Measurements from ENCODE around the gene IL1RL2.

DNA sequence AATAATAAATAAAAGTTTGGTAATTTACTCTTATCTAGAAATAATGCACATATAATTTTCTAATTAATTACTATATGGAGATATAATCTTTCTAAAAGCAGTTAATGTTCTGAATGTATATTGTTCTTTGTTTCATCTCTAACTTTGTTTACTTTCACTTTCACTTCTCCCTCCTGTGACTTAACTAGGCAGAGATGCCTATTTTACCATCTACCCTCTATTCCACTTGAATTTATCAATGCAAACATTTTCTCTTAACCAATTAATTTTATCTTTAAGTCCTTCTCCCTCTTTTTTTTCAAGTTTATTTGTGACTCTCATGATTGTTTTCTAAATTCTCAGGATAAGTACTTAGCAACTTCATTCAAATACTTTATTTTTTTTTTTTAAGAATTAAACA is 69.5 kb downstream of the IL1RL2 start:
- TF ChIP-seq ZFP30 (CRISPR knock-in tag; IDR thresholded peaks at IDR 0.05): no peak
- TF ChIP-seq BACH2 (CRISPR knock-in tag; IDR thresholded peaks at IDR 0.05; ENCODE audit: borderline replicate concordance): no peak
- TF ChIP-seq ZC3H10 (CRISPR knock-in tag; IDR thresholded peaks at IDR 0.05): no peak
- no peak for TF ChIP-seq ESRRG (CRISPR knock-in tag; IDR thresholded peaks at IDR 0.05)
- TF ChIP-seq, protein P1, sequence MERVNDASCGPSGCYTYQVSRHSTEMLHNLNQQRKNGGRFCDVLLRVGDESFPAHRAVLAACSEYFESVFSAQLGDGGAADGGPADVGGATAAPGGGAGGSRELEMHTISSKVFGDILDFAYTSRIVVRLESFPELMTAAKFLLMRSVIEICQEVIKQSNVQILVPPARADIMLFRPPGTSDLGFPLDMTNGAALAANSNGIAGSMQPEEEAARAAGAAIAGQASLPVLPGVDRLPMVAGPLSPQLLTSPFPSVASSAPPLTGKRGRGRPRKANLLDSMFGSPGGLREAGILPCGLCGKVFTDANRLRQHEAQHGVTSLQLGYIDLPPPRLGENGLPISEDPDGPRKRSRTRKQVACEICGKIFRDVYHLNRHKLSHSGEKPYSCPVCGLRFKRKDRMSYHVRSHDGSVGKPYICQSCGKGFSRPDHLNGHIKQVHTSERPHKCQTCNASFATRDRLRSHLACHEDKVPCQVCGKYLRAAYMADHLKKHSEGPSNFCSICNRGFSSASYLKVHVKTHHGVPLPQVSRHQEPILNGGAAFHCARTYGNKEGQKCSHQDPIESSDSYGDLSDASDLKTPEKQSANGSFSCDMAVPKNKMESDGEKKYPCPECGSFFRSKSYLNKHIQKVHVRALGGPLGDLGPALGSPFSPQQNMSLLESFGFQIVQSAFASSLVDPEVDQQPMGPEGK (CRISPR knock-in tag; IDR thresholded peaks at IDR 0.05; ENCODE audit: borderline replicate concordance): no peak
- TF ChIP-seq, protein P2, sequence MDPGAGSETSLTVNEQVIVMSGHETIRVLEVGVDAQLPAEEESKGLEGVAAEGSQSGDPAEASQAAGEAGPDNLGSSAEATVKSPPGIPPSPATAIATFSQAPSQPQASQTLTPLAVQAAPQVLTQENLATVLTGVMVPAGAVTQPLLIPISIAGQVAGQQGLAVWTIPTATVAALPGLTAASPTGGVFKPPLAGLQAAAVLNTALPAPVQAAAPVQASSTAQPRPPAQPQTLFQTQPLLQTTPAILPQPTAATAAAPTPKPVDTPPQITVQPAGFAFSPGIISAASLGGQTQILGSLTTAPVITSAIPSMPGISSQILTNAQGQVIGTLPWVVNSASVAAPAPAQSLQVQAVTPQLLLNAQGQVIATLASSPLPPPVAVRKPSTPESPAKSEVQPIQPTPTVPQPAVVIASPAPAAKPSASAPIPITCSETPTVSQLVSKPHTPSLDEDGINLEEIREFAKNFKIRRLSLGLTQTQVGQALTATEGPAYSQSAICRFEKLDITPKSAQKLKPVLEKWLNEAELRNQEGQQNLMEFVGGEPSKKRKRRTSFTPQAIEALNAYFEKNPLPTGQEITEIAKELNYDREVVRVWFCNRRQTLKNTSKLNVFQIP (CRISPR knock-in tag; IDR thresholded peaks at IDR 0.05; ENCODE audit: borderline replicate concordance, low read depth): no peak
- TF ChIP-seq SNAI2 (CRISPR knock-in tag; IDR thresholded peaks at IDR 0.05): no peak
- no peak for TF ChIP-seq ZNF70 (CRISPR knock-in tag; IDR thresholded peaks at IDR 0.05)

All from SK-N-SH treated with all-trans-retinoic acid at 6 μM for 48 hours (cell line).